K562 (cell line): ENCODE data around the gene GPR78. TPM values are rescaled to one million over a fixed set of nuclear protein-coding genes. Genes with fewer than 3 reads are reported as not detected.

Experiments
- ARID1B ChIP-seq: fragments of 450-650 bp; IDR thresholded peaks from 2 replicates; pipeline ENCODE4 v1.6.1; 2016; ENCODE audit warnings: antibody characterized with exemption, mild to moderate bottlenecking, inconsistent platforms
- CTBP1 ChIP-seq: fragments of 450-650 bp; IDR thresholded peaks from 2 replicates; pipeline ENCODE4 v1.6.1; 2016; ENCODE audit warnings: borderline replicate concordance
- EGR1 ChIP-seq: fragments of 450-650 bp; conservative IDR thresholded peaks from 2 replicates; pipeline ENCODE4 v1.6.1; 2017; ENCODE audit warnings: mild to moderate bottlenecking
- ELF4 ChIP-seq: fragments of 450-650 bp; formaldehyde crosslinking; IDR thresholded peaks from 2 replicates; pipeline ENCODE4 v1.4.0; 2022; ENCODE audit warnings: missing genetic modification characterization
- KLF6 ChIP-seq: fragments of 250-450 bp; sonication (Bioruptor Pico); IDR thresholded peaks from 2 replicates; pipeline ENCODE4 v1.4.0; 2020; ENCODE audit warnings: mild to moderate bottlenecking, moderate library complexity, borderline replicate concordance
- MCM2 ChIP-seq: fragments of 450-650 bp; IDR thresholded peaks from 2 replicates; pipeline ENCODE4 v1.6.1; 2017; ENCODE audit warnings: low read depth, mild to moderate bottlenecking
- NR2C1 ChIP-seq, 2 experiments: fragments of 450-650 bp; IDR thresholded peaks; 2 replicates each; pipeline ENCODE4 v1.6.1; 2017; ENCODE audit warnings: mild to moderate bottlenecking in 2 of 2, antibody characterized with exemption in 1 of 2, inconsistent platforms in 1 of 2, missing compliant biosample characterization in 1 of 2, missing genetic modification characterization in 1 of 2
- SRF ChIP-seq, 2 experiments: fragments of 250-450, 450-650 bp in 1 of 2; sonication (Bioruptor Pico) in 1 of 2; sonication (generic) in 1 of 2; formaldehyde crosslinking; IDR thresholded peaks; 2 replicates each; pipeline versions ENCODE4 v1.5.0 to v1.5.1; 2020 to 2022; ENCODE audit warnings: mild to moderate bottlenecking in 1 of 2, missing genetic modification reagents in 1 of 2
- ZNF586 ChIP-seq: fragments of 450-650 bp; formaldehyde crosslinking; conservative IDR thresholded peaks from 2 replicates; pipeline ENCODE4 v1.4.0; 2020; ENCODE audit warnings: mild to moderate bottlenecking, moderate library complexity
- polyA plus RNA-seq, 8 experiments: library from polyadenylated mRNA; depleted of rRNA in 4 of 8; stranded (reverse) in 5 of 8; unstranded in 3 of 8; fragments of >200 nt; fragmentation: Nextera tagmentation in 2 of 8; fragmentation: Illumina TruSeq in 1 of 8; extraction: Ambion mirVana in 2 of 8; extraction: Trizol in 1 of 8; gene quantifications; 2 replicates each; pipeline versions ENCODE4 v1.2.1 to v1.2.3, GENCODE V29; 2011 to 2014; ENCODE audit warnings: inconsistent platforms in 1 of 8, missing spikeins in 1 of 8
- total RNA-seq, 7 experiments: library from RNA; depleted of rRNA in 6 of 7; stranded (reverse); fragments of >200 nt in 6 of 7; fragmentation: Illumina TruSeq in 2 of 7; extraction: Trizol in 2 of 7; gene quantifications; 2 replicates each; pipeline versions ENCODE4 v1.2.1 to v1.2.3, GENCODE V29; 2011 to 2021; ENCODE audit warnings: low replicate concordance in 1 of 7
- TF ChIP-seq, protein P1 (sequence below), 2 experiments: fragments of 200-800 bp in 1 of 2; sonication (Bioruptor generic) in 1 of 2; sonication (generic) in 1 of 2; formaldehyde crosslinking in 1 of 2; IDR thresholded peaks in 1 of 2; conservative IDR thresholded peaks in 1 of 2; 2 replicates each; pipeline versions ENCODE4 v1.5.0 to v1.6.1; 2016 to 2020; ENCODE audit warnings: missing compliant biosample characterization in 1 of 2, missing genetic modification characterization in 1 of 2, missing genetic modification reagents in 1 of 2
- TF ChIP-seq, protein P2 (sequence below): fragments of 250-450 bp; sonication (Bioruptor Pico); IDR thresholded peaks from 2 replicates; pipeline ENCODE4 v1.8.0; 2022; ENCODE audit warnings: inconsistent platforms
- TF ChIP-seq, protein P3 (sequence below), 2 experiments: fragments of 450-650 bp; formaldehyde crosslinking in 1 of 2; IDR thresholded peaks; 2 replicates each; pipeline versions ENCODE4 v1.4.0 to v1.6.1; 2014 to 2020; ENCODE audit warnings: mild to moderate bottlenecking in 2 of 2, borderline replicate concordance in 1 of 2, low read depth in 1 of 2

The GPR78 gene
- total and polyA plus RNA-seq, 9 of the 15 experiments (the other 6 are each of a cell fraction or from before 2014, with no cell fraction given) = 0.04 to 0.13 (median 0.07) TPM; not detected in 4

DNA sequence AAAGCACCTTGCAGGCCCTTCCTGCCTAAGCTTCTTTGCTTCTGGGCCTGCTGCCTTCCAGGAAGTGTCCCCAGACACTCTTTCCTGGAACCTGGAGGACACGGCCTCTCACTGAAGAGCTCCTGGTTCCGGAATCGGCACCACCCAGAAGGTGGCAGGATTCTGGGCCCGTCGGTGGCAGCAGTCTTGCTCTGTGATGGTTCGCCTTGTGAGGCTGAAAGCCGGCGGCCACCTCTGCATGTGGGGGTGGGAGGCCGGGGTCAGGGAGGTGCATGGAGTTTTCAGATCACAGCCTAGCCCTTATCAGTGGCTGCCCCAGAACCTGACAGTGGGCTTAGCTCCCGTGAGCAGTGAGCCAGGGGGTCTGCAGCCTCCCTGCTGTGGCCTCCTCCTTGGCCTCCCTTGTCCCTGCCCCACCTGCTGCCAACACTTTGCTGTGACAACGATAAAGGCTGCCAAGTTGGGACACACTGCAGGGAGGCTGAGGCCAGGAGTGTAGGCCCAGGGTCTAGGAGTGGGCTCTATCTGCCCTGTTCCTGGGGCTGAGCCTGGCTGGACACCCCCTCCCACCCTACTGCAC is 30.8 kb upstream of the GPR78 start (continued):
- TF ChIP-seq, protein P1, sequence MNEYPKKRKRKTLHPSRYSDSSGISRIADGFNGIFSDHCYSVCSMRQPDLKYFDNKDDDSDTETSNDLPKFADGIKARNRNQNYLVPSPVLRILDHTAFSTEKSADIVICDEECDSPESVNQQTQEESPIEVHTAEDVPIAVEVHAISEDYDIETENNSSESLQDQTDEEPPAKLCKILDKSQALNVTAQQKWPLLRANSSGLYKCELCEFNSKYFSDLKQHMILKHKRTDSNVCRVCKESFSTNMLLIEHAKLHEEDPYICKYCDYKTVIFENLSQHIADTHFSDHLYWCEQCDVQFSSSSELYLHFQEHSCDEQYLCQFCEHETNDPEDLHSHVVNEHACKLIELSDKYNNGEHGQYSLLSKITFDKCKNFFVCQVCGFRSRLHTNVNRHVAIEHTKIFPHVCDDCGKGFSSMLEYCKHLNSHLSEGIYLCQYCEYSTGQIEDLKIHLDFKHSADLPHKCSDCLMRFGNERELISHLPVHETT (CRISPR knock-in tag; conservative IDR thresholded peaks at IDR 0.05 in 1 of 2, IDR thresholded peaks at IDR 0.05 in 1 of 2) = 0 out of 4 replicates have a peak, but pooled peaks of 1 of the 2 experiments have one; percentile 41
- TF ChIP-seq SRF (CRISPR knock-in tag; IDR thresholded peaks at IDR 0.05) = 0 out of 4 replicates have a peak, but pooled peaks of 1 of the 2 experiments have one; percentile 21
- TF ChIP-seq MCM2 = no peak
- TF ChIP-seq ZNF586 (CRISPR knock-in tag) = no peak
- TF ChIP-seq EGR1 = peak; percentile 54
- TF ChIP-seq, protein P2, sequence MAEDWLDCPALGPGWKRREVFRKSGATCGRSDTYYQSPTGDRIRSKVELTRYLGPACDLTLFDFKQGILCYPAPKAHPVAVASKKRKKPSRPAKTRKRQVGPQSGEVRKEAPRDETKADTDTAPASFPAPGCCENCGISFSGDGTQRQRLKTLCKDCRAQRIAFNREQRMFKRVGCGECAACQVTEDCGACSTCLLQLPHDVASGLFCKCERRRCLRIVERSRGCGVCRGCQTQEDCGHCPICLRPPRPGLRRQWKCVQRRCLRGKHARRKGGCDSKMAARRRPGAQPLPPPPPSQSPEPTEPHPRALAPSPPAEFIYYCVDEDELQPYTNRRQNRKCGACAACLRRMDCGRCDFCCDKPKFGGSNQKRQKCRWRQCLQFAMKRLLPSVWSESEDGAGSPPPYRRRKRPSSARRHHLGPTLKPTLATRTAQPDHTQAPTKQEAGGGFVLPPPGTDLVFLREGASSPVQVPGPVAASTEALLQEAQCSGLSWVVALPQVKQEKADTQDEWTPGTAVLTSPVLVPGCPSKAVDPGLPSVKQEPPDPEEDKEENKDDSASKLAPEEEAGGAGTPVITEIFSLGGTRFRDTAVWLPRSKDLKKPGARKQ (CRISPR knock-in tag) = no peak
- no peak for TF ChIP-seq NR2C1 (IDR thresholded peaks at IDR 0.05)
- TF ChIP-seq NR2C1 (tag; IDR thresholded peaks at IDR 0.05) = 0 out of 2 replicates have a peak, but pooled peaks have one; percentile 49
- TF ChIP-seq CTBP1 = peak; percentile 36; the same call in 1 of the 2 replicates
- 0 out of 2 replicates have a peak, but pooled peaks have one; percentile 26 for TF ChIP-seq ELF4 (CRISPR knock-in tag)
- peak; percentile 28 for TF ChIP-seq ARID1B
- TF ChIP-seq KLF6 (CRISPR knock-in tag) = no peak
- TF ChIP-seq, protein P3, sequence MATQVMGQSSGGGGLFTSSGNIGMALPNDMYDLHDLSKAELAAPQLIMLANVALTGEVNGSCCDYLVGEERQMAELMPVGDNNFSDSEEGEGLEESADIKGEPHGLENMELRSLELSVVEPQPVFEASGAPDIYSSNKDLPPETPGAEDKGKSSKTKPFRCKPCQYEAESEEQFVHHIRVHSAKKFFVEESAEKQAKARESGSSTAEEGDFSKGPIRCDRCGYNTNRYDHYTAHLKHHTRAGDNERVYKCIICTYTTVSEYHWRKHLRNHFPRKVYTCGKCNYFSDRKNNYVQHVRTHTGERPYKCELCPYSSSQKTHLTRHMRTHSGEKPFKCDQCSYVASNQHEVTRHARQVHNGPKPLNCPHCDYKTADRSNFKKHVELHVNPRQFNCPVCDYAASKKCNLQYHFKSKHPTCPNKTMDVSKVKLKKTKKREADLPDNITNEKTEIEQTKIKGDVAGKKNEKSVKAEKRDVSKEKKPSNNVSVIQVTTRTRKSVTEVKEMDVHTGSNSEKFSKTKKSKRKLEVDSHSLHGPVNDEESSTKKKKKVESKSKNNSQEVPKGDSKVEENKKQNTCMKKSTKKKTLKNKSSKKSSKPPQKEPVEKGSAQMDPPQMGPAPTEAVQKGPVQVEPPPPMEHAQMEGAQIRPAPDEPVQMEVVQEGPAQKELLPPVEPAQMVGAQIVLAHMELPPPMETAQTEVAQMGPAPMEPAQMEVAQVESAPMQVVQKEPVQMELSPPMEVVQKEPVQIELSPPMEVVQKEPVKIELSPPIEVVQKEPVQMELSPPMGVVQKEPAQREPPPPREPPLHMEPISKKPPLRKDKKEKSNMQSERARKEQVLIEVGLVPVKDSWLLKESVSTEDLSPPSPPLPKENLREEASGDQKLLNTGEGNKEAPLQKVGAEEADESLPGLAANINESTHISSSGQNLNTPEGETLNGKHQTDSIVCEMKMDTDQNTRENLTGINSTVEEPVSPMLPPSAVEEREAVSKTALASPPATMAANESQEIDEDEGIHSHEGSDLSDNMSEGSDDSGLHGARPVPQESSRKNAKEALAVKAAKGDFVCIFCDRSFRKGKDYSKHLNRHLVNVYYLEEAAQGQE (IDR thresholded peaks at IDR 0.05; ENCODE audit: borderline replicate concordance) = no peak; the same call in 1 of the 2 replicates
- TF ChIP-seq, protein P3 (CRISPR knock-in tag; IDR thresholded peaks at IDR 0.05; ENCODE audit: low read depth) = 0 out of 2 replicates have a peak, but pooled peaks have one; percentile 17
